A673 (cell line): ENCODE data around the gene EDA.

Experiments
- CTCF ChIP-seq: fragments of 300-800, 200-600 bp; sonication (generic); conservative IDR thresholded peaks from 2 replicates; pipeline ENCODE4 v1.5.1; 2017; ENCODE audit warnings: low read depth, mild to moderate bottlenecking, antibody characterized with exemption, low read length, moderate library complexity, mixed read lengths
- EZH2 ChIP-seq: fragments of 200-600 bp; sonication (generic); IDR thresholded peaks from 2 replicates; pipeline ENCODE4 v1.6.1; 2017; ENCODE audit warnings: borderline replicate concordance, low read depth, mild to moderate bottlenecking, mixed read lengths, antibody characterized with exemption, low read length; ENCODE audit not compliant: poor library complexity, severe bottlenecking

GRCh38 chrX:69613946-69614345, 2.0 kb upstream of the EDA start:
- TF ChIP-seq CTCF (no peak), EZH2 (no peak)
